Stimulated activated CD8-positive, alpha-beta memory T cell treated with anti-CD3 and anti-CD28 coated beads, Interleukin-15, amount 100 ng/mL, for 48 hours (primary cell): ENCODE measurements around the gene HHATL.

ENCODE experiments used
- DNase-seq, 2 donors: peaks; one replicate each; pipeline ENCODE4 v3.0.0-alpha.2; 2020; ENCODE audit warnings: low read depth in 2 of 2

HHATL gene

DNA sequence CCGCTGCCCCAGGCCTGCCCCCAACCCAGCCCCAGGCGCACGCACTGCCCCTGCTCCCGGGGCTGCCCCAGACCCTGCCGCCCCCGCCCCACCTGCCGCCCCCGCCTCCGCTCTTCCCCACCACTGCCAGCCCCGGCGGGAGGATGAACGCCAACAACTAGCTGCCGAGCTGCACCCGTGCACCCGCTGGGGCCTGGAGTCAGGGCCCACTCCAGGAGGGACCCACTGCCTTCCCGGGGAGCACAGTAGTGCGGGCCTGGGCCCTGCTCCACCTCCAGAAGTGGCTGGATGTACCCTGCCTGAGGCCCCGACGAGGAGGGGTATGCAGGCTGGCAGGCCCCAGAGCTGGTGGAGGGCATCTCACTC lies 38.2 kb downstream of the HHATL start:
- DNase-seq: no peak

DNA sequence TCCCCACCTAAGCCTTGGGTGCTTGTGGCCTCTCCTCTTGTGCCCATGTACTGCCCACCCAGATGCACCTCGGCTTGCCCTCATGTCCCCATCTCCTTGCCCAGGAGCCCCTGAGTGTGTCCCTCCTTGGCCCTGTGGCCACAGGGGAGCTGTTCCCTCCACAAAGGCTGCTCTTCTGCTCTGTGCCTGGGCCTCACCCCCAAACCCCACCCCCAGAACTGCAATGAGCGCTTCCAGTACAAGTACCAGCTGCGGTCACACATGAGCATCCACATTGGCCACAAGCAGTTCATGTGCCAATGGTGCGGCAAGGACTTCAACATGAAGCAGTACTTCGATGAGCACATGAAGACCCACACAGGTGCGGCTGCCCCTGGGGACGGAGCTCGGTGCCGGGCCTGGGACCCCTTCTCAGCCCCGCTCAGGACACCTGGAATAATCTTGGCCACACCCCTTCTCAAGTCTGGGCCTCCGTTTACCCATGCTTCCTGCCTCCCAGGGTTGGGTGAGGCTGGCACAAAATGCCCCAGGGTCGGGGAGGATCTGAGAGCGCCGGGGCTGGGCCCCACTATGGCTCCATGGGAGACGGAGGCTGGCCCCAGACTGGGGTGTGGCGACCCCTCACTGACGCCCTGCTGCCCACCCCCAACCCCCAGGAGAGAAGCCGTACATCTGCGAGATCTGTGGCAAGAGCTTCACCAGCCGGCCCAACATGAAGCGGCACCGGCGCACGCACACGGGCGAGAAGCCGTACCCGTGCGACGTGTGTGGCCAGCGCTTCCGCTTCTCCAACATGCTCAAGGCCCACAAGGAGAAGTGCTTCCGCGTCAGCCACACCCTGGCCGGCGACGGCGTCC lies 38.8 kb downstream of the HHATL start:
- DNase-seq: no peak

DNA sequence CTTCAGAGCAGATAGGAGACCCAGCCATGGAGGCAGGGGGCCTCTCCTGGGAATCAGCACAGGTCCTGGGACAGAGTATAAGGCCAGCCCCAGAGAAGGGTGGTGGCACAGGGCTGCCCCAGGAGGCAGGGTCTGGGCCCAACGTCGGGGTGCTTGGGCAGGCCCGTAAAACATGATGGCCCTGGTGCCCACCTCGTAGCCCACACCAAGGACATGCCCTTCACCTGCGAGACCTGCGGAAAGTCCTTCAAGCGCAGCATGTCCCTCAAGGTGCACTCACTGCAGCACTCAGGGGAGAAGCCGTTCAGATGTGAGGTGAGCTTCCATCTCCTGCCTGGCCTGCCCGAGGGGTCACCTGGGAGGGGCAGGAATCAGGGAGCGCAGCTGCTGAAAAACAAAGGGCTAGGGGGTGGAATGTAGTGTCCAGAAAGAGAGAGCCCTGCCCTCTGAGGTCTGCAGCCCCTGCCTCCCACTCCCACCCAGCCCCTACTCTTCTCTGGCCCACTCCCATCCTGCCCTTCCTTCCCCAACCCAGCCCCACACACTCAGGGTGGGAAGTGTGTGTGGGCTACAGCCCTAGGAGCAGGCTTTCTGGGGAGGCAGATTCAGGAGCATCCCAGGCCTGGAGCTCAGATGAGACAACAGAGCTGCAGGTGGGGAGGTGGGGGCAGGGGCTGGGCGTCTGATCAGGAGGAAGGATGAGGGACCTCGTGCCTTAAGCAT lies 39.6 kb downstream of the HHATL start:
- DNase-seq: no peak

DNA sequence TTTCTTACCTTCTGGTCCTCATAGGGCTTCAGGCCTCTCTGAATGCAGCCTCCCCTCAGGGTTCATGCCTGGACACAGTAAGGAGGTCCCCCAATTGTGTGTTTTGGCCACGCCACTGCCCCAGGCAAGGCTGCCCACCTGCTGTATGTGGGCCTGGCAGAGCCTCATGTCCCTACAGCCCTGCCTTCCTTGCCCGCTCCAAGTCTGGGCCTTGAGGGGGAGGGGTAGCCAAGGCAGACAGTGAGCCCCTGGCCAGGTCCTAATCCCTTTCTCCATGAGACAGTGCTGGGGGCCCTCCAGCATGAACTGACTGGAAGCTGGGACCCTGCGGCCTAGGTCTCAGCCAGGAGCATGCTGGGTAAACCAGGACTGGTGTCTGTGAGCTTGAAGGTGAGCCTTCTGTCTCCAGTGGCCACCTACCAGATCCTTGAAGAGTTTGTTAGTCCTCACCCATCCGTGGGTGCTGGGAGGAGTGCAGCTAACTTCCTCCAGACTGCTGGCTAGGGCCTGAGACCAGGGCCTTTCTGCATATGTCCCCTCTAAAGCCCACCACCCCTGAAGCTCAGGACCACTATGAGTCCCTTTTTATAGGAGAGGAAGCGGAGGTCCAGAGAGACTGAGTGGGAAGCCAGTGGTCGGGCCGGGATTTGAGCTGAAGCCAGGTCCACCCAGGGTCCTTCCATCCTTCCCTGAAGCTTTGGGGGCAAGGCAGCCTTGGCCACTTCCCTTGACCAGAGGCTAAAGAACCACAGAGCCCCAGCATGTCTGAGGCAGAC lies 40.4 kb downstream of the HHATL start:
- no peak for DNase-seq

DNA sequence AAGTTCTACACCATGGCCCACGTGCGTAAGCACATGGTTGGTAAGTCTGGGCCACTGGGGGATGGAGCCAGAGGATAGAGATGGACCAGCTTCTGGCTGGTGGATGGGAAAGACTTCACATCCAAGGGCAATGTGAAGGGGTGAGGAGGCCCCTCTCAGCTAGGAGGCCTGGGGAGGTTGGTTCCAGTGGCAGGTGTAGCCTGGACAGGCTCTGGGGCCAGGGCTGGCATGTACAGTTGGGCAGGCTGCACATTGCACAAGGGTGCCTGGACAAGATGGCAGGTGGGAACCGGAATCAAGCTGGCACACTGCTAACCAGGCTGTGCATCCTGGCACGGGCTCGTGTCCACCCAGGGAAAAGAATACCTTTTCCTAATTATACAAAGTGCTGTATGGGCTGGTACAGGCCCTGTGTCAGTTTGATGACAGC lies 41.0 kb downstream of the HHATL start:
- no peak for DNase-seq

DNA sequence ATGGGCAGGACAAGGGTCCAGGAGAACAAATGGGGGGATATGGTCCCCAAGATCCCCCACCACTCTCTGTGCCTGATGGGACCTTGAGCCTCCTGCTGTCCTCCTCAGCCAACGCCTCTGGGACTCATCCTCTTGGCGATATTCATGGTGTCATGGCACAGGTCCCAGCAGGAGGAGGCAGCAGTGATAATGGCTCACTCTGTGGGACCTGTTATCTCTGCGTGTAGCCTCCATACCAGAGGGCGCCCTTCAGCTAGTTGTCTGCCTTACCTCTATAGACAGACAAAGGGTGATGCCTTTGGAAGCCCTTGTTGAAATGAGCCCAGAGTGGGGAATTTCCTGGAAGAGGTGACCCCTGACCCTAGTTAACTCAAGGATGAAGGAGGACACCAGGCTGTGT lies 41.7 kb downstream of the HHATL start:
- DNase-seq: no peak

DNA sequence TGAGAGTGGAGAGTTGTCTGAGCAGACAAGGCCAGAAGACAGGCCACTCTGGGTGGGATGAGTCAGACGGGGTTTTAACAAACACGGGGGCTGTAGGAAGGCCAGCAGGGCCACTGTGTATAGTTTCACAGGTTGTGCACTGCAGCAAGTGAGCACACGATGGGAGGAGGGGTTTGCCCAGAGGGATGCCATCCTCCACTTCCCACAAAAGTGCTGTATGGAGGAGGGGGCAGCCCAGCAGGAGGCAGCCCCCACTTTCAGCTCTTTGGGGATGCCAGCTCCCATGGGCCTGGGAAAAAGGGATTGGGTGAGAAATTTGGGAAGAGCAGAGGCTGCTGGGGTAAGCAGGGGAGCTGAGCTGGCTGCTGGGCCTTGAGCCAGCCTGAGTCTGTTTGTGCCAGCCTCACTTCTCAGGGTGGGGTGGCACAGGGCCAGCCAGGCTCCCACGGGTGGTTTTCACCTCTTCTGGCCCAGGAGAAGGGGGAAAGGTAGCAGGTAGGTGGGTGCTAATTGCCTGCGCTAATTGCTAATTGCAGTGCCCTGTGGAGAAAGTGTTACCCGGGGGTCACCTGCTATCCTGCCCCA lies 42.4 kb downstream of the HHATL start:
- no peak for DNase-seq

DNA sequence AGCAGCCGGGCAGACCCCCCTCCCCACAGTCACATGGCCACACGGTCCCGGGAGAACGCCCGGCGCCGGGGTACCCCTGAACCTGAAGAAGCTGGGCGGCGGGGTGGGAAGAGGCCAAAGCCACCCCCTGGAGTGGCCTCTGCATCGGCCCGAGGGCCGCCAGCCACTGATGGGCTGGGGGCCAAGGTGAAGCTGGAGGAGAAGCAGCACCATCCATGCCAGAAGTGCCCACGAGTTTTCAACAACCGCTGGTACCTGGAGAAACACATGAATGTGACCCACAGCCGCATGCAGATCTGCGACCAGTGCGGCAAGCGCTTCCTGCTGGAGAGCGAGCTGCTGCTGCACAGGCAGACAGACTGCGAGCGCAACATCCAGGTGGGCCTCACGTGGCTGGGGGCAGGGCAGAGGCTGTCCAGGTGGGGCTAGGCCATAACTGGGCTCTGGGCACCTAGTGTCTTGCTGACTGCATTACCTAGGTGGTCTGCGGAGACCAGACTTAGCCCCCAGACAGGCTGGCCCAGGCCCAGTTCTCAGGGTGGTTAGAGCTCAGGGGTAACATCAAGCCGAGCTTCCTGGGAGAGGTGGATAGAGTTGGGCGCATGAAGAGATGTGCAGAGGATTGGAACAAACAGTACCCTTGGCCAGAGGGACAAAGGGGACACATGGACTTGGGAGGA lies 43.0 kb downstream of the HHATL start:
- no peak for DNase-seq

DNA sequence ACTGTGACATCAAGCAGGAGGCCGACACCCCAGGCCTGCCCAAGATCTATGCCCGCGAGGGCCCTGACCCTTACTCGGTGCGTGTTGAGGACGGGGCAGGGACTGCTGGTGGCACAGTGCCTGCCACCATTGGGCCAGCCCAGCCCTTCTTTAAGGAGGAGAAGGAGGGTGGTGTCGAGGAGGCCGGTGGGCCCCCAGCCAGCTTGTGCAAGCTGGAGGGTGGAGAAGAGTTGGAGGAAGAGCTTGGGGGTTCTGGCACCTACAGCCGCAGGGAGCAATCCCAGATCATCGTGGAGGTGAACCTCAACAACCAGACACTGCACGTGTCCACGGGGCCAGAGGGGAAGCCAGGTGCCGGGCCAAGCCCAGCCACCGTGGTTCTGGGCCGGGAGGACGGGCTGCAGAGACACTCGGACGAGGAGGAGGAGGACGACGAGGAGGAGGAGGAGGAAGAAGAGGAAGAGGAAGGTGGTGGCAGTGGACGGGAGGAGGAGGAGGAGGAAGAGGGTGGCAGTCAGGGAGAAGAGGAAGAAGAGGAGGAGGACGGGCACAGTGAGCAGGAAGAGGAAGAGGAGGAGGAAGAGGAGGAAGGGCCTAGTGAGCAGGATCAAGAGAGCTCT lies 43.7 kb downstream of the HHATL start:
- no peak for DNase-seq

DNA sequence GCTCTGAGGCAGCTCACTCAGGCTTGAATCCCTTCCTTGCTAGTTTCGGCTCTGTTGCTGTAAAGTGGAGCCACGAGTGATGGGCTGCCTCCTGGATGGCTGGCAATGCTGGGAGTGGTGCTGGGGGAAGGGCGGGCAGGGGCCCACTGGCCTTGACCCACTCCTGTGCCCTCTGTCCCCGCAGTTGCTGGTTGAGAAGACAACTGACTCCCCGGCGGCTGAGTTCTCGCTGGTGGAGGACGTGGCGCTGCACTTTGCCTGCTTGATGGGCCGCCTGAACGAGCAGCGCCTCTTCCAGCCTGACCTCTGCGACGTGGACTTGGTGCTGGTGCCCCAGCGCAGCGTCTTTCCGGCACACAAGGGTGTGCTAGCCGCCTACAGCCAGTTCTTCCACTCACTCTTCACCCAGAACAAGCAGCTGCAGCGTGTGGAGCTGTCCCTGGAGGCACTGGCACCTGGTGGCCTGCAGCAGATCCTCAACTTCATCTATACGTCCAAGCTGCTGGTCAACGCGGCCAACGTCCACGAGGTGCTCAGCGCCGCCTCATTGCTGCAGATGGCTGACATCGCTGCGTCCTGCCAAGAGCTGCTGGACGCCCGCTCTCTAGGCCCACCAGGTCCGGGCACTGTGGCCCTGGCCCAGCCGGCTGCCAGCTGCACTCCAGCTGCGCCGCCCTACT lies 44.4 kb downstream of the HHATL start:
- no peak for DNase-seq

DNA sequence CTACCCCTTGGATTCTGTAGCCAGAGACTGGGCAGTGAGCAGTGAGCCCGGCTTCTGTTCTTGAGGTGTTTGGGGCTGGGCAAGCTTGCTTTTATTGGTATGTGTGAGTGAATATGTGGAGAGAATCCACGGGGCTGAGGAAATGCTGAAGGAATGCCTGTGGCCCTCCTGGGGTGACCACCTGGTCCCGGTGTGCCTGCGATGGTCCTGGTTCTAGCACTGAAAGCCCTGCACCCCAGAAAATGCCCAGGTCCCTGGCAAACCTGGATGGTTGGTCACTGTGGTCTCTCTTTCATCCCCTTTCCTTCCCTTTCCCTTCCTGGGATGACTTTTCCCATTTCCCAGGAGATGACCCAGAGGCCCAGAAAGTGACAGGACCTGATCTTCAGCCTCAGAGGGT lies 44.9 kb downstream of the HHATL start:
- no peak for DNase-seq

DNA sequence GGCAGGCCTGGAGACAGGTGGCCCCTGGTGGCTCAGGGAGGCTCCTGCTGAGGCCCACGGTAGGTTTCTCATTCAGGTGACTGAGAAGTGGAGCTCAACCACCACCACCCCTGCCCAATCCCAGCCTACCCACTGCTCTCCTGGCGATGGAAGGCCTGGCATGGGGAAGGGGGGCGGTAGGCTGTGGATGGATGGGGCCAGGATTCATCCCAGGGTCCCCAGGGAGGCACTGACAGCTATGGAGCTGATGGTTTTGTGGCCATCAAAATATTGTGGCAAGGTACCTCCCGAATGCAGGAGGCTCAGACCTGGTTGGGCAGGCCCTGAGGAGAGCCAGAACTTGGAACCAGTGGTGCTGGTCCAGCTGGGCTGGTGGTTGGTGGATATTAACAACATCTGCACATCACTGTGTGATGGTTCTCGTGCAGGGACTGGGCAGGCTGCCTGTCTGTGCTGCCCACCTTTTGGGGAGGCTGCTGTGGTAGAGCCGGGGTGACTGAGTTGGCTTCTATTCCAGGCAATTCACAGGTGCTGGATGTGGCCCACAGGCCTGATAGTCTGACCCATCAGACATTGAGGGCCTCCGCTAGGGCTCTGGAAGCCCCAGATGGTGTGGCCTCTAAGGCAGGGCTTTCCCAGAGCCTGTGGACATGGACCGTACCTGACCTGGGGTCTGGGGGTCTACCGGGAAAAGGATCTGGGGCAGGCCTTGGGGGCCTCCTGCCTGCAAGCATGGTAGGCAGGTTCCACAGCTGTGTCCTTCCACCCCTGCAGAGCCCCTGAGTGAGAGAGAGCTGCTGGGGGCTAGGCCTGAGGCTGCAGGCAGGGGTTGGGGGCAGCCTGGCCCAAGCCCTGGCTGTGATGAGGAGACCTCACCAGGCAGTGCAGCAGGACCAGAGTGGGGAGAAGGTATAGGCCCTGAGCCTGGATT lies 45.7 kb downstream of the HHATL start:
- no peak for DNase-seq

DNA sequence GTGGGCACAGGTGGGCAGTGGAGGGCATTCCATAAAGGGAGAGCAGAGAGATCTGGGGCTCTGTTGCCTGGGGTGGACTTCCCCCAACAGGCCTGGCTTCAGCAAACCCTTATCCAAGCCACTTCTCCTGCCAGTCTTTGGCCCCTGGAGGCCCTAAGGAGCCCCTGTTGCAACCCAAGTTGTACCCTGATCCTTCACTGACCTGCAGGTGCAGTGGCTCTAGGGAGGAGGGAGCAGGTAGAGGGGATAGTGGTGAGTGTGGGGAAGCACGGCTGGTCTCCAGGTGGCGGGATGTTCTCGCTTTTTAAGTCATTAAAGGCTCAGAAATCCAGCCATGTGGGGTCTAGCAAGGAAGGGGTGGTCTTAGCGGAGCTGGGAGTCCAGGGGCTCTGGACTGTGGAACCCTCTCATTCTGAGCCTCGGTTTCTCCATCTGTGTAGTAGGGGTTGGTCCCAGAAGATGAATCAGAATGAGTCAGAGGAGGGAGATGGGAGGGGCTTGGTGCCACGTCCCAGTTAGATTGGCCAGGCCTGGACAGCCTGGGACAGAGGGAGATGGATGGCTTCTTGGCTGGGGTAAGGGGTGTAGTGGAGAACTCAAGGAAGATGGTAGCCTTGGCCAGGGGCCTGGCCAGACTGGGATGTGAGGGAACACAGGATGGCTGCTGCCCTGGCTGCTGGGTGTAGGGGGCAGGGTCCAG lies 46.5 kb downstream of the HHATL start:
- no peak for DNase-seq

DNA sequence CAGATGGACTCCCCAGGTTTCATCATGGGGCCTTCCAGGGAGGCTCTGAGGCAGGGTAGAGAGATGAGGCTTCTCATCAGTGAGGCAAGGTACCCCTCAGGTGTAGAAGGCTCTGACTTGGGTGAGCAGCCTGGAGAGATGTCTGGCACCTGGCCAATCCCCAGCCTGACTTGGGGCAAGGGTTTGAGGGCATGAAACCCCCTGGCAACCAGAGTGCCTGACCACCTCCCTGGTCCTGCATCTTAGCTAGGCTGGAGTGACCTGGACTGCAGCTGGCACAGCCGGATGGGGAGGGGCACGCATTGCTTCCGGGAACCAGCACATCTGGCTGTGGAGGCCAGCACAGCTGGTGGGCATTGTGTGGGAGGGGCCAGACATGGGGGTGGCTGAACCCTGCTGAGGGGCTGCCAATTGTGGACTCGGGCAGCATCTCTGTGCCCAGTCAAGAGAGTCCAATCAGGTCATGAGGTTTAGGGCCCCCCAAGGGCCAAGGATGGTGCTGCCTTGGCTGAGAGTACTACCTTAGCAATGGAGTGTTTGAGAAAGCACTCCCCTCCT lies 47.2 kb downstream of the HHATL start:
- DNase-seq: no peak

DNA sequence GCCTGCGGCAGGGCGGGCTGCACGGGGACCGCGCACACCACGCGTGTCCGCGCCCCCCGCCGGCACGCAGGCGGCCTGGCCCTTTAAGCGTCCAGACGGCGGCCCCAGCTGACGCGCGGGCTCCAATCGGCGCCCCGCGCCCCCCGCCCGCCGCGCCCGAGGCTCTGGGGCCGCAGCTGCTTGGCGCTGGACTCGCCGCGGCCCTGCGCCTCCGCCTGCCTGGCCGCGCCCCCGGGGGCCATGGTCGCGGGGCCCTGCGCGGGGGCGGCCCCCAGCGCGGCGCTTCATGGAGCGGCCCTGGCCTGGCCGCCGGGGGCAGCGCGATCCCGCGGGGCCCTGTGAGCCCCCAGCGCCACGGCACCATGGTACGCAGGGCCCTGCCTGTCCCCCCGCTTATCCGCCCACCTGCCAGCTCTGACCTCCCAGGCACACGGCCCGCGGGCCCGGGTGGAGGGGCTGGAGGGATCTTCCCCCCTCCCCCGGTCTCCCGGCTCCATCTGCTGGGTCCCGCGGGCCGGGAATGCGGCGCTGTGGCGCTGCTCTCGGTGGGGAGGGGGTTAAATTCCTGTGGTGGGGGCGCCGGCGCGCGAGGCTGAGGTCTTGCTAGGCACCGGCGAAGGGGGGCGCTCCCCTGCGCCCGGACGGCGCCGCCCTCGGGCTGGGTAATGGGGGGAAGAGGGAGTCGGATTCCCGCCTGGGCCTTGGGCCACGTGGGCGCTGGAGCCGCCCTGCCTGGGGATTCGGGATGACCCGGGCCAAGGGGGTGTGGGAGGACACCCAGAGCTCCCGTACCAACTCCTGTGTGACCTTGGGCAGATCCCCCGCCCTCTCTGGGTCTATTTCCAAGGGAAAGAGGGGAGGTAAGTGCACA lies 48.0 kb downstream of the HHATL start:
- DNase-seq: no peak

DNA sequence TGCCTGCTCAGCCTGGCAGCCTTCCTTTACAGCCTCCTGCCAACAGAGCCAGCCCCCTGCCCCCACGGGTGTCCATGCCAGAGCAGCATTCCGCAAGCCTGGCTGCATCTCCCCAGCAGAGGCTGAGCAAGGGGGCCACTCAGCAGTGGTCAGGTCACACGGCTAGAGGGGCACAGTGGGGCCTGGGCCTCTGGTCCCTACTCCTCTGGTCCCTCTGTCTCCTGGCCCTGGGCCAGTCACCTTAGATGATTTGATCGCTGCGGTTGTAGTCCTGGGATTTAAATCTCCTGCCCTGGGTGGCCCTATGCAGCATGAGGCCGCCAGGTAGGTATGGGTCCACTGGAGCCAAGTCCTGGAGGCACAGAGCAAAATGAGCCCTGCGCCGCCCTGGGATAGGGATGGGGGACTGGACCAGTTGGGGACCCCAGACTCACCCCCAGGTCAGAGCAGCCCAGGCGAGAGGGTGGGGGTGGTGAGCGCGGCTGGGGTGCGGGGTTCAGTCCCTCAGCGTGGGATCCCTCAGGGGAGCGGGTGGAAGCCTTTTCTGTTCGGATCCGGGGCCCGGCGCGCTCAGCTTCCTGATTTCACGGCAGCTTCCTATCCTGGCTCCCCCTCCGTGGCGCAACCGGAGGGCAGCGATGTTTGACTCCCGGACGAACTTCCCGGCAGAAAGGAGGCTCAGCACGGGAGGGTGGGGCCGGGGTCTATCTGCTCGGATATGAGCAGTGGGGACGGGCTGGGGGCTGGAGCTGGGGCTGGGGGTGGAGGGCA lies 48.9 kb downstream of the HHATL start, which contains the start of gene ZBTB47:
Gene ZBTB47, plus strand, starts transcription at position 138 of the 771 bp plus-strand sequence. CDS start 4,659 bp downstream, outside the sequence.
- no peak for DNase-seq

DNA sequence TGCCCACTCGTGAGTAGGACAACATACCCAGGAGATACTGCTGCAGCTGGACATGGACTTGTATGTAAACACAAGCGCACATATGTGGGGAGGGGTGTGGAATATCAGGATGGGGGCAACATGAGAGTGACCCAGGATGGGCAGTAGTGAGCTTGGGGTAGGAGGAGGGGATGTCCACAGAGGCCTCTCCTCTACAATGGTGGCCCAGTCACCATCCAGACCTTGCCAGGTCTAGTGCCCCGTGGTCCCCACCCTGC lies 49.4 kb downstream of the HHATL start:
- DNase-seq: no peak
